Activated T-cell treated with anti-CD3 and anti-CD28 coated beads, Interleukin-2, amount 50 U/mL, for 24 hours (primary cell): ENCODE data around the gene FAM161A.

Experiments
- DNase-seq: peaks from one replicate; pipeline ENCODE4 v3.0.0-alpha.2; 2020
- H3K27ac Mint-ChIP-seq: 2 replicates; pipeline ENCODE4 v1.8.0; 2020; ENCODE audit warnings: mild to moderate bottlenecking, mixed read lengths
- H3K27me3 Mint-ChIP-seq: 2 replicates; pipeline ENCODE4 v1.8.0; 2020; ENCODE audit warnings: mixed read lengths
- H3K36me3 Mint-ChIP-seq: 2 replicates; pipeline ENCODE4 v1.8.0; 2020; ENCODE audit warnings: low read depth, mixed read lengths
- H3K4me1 Mint-ChIP-seq: 2 replicates; pipeline ENCODE4 v1.8.0; 2020; ENCODE audit warnings: low read depth, mixed read lengths
- H3K4me3 Mint-ChIP-seq: 2 replicates; pipeline ENCODE4 v1.8.0; 2020; ENCODE audit warnings: mild to moderate bottlenecking, moderate library complexity, mixed read lengths
- H3K9me3 Mint-ChIP-seq: 2 replicates; pipeline ENCODE4 v1.8.0; 2020; ENCODE audit warnings: mixed read lengths

Gene FAM161A

GRCh38 chr2:61775956-61776570 lies 77.8 kb downstream of the FAM161A start:
- H3K27me3 Mint-ChIP-seq = peaks cover 22% of the 10 kb centered on the region
- no peak overlapping the region for H3K27ac Mint-ChIP-seq
- H3K4me1 Mint-ChIP-seq = no peaks in the 10 kb centered on the region
- no peak for DNase-seq
- H3K9me3 Mint-ChIP-seq = peaks cover 7% of the 10 kb centered on the region
- H3K36me3 Mint-ChIP-seq = no peaks in the 10 kb centered on the region
- no peak overlapping the region for H3K4me3 Mint-ChIP-seq
